ENCODE measurements around the gene ZC3H6. TPM values are rescaled to one million over a fixed set of nuclear protein-coding genes. Genes with fewer than 3 reads are reported as not detected.

The ZC3H6 gene
- total and polyA plus RNA-seq, 2 of the 13 experiments (the other 11 are each of a cell fraction or from before 2014, with no cell fraction given): 0.71 to 0.93 TPM

DNA sequence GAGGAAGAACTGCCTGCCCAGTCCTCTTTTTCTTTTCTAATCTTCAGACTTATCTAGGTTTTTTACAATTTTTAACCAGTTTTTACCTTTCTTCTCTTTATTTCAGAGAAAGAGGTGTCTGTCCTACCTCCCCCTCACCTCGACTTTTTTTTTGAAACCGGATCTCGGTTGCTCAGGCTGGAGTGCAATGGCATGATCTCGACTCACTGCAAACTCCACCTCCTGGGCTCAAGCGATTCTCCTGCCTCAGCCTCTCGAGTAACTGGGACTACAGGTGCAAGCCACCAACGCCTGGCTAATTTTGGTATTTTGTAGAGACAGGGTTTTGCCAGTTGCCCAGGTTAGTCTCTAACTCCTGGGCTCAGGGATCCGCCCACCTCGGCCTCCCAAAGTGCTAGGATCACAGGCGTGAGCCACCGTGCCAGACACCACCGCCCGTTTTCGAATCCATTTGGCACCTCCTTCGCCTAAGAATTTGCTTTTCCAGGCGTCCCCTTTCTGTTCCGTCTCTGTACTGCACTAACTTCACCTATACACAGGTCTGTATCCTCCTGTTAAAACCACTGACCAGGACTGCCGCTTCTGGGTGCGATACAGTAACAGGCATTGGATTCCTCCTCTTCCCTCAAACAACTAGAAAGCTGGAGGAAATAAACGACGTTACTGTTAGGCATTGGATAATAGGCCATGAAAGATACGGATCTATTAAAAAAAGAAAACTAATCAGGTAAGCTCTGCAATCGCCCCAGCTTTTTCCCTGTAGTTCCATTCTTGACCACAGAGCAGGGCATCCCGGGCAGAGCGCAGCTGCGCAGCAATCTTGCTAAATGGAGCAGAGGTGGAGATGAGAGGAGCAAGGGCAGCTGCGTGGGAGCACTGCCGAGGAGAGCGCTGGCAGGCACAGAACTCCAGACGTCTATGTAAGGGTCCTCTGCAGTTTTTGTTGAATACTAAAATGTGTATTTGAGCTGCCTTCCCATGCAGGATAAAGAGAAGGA lies 69.9 kb downstream of the ZC3H6 start (continued):
- TF ChIP-seq, protein P1, sequence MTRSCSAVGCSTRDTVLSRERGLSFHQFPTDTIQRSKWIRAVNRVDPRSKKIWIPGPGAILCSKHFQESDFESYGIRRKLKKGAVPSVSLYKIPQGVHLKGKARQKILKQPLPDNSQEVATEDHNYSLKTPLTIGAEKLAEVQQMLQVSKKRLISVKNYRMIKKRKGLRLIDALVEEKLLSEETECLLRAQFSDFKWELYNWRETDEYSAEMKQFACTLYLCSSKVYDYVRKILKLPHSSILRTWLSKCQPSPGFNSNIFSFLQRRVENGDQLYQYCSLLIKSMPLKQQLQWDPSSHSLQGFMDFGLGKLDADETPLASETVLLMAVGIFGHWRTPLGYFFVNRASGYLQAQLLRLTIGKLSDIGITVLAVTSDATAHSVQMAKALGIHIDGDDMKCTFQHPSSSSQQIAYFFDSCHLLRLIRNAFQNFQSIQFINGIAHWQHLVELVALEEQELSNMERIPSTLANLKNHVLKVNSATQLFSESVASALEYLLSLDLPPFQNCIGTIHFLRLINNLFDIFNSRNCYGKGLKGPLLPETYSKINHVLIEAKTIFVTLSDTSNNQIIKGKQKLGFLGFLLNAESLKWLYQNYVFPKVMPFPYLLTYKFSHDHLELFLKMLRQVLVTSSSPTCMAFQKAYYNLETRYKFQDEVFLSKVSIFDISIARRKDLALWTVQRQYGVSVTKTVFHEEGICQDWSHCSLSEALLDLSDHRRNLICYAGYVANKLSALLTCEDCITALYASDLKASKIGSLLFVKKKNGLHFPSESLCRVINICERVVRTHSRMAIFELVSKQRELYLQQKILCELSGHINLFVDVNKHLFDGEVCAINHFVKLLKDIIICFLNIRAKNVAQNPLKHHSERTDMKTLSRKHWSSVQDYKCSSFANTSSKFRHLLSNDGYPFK (CRISPR knock-in tag; IDR thresholded peaks at IDR 0.05; ENCODE audit: borderline replicate concordance): no peak
- TF ChIP-seq ZNF274 (CRISPR knock-in tag; IDR thresholded peaks at IDR 0.05): 0 out of 2 replicates have a peak, but pooled peaks have one; percentile 30
- TF ChIP-seq, protein P2, sequence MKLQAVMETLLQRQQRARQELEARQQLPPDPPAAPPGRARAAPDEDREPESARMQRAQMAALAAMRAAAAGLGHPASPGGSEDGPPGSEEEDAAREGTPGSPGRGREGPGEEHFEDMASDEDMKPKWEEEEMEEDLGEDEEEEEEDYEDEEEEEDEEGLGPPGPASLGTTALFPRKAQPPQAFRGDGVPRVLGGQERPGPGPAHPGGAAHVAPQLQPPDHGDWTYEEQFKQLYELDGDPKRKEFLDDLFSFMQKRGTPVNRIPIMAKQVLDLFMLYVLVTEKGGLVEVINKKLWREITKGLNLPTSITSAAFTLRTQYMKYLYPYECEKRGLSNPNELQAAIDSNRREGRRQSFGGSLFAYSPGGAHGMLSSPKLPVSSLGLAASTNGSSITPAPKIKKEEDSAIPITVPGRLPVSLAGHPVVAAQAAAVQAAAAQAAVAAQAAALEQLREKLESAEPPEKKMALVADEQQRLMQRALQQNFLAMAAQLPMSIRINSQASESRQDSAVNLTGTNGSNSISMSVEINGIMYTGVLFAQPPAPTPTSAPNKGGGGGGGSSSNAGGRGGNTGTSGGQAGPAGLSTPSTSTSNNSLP (IDR thresholded peaks at IDR 0.05; ENCODE audit: low read depth, low read length): no peak
- TF ChIP-seq KLF16 (CRISPR knock-in tag; IDR thresholded peaks at IDR 0.05): peak in 1 of 2 experiments; percentile 44; a peak in 1 of 4 replicates
- TF ChIP-seq, protein P3, sequence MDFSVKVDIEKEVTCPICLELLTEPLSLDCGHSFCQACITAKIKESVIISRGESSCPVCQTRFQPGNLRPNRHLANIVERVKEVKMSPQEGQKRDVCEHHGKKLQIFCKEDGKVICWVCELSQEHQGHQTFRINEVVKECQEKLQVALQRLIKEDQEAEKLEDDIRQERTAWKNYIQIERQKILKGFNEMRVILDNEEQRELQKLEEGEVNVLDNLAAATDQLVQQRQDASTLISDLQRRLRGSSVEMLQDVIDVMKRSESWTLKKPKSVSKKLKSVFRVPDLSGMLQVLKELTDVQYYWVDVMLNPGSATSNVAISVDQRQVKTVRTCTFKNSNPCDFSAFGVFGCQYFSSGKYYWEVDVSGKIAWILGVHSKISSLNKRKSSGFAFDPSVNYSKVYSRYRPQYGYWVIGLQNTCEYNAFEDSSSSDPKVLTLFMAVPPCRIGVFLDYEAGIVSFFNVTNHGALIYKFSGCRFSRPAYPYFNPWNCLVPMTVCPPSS (IDR thresholded peaks at IDR 0.05): no peak
- TF ChIP-seq HIVEP1 (CRISPR knock-in tag; IDR thresholded peaks at IDR 0.05): 0 out of 2 replicates have a peak, but pooled peaks have one; percentile 28
- TF ChIP-seq HOXA3 (CRISPR knock-in tag; IDR thresholded peaks at IDR 0.05): no peak
- TF ChIP-seq ZSCAN25 (CRISPR knock-in tag; IDR thresholded peaks at IDR 0.05): 0 out of 2 replicates have a peak, but pooled peaks have one; percentile 22
- peak; percentile 24; the same call in 1 of the 2 replicates for TF ChIP-seq ZNF83 (CRISPR knock-in tag; IDR thresholded peaks at IDR 0.05; ENCODE audit: borderline replicate concordance)
- no peak for TF ChIP-seq DR1 (CRISPR knock-in tag; IDR thresholded peaks at IDR 0.05)
- TF ChIP-seq ZNF441 (CRISPR knock-in tag; IDR thresholded peaks at IDR 0.05; ENCODE audit: borderline replicate concordance): peak; percentile 82; the same call in 1 of the 2 replicates
- TF ChIP-seq PHF8 (CRISPR knock-in tag; IDR thresholded peaks at IDR 0.05): 0 out of 2 replicates have a peak, but pooled peaks have one; percentile 19
- TF ChIP-seq, protein P4, sequence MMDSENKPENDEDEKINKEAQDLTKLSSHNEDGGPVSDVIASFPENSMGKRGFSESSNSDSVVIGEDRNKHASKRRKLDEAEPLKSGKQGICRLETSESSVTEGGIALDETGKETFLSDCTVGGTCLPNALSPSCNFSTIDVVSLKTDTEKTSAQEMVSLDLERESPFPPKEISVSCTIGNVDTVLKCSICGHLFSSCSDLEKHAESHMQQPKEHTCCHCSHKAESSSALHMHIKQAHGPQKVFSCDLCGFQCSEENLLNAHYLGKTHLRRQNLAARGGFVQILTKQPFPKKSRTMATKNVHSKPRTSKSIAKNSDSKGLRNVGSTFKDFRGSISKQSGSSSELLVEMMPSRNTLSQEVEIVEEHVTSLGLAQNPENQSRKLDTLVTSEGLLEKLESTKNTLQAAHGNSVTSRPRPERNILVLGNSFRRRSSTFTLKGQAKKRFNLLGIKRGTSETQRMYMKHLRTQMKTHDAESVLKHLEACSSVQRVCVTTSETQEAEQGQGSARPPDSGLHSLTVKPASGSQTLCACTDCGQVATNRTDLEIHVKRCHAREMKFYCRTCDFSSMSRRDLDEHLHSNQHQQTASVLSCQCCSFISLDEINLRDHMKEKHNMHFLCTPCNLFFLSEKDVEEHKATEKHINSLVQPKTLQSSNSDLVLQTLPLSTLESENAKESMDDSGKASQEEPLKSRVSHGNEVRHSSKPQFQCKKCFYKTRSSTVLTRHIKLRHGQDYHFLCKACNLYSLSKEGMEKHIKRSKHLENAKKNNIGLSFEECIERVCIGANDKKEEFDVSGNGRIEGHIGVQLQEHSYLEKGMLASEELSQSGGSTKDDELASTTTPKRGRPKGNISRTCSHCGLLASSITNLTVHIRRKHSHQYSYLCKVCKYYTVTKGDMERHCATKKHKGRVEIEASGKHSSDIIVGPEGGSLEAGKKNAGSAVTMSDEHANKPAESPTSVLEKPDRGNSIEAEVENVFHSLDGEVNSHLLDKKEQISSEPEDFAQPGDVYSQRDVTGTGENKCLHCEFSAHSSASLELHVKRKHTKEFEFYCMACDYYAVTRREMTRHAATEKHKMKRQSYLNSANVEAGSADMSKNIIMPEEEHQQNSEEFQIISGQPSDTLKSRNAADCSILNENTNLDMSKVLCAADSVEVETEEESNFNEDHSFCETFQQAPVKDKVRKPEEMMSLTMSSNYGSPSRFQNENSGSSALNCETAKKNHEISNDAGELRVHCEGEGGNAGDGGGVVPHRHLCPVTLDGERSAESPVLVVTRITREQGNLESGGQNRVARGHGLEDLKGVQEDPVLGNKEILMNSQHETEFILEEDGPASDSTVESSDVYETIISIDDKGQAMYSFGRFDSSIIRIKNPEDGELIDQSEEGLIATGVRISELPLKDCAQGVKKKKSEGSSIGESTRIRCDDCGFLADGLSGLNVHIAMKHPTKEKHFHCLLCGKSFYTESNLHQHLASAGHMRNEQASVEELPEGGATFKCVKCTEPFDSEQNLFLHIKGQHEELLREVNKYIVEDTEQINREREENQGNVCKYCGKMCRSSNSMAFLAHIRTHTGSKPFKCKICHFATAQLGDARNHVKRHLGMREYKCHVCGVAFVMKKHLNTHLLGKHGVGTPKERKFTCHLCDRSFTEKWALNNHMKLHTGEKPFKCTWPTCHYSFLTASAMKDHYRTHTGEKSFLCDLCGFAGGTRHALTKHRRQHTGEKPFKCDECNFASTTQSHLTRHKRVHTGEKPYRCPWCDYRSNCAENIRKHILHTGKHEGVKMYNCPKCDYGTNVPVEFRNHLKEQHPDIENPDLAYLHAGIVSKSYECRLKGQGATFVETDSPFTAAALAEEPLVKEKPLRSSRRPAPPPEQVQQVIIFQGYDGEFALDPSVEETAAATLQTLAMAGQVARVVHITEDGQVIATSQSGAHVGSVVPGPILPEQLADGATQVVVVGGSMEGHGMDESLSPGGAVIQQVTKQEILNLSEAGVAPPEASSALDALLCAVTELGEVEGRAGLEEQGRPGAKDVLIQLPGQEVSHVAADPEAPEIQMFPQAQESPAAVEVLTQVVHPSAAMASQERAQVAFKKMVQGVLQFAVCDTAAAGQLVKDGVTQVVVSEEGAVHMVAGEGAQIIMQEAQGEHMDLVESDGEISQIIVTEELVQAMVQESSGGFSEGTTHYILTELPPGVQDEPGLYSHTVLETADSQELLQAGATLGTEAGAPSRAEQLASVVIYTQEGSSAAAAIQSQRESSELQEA (CRISPR knock-in tag; IDR thresholded peaks at IDR 0.05; ENCODE audit: not compliant biosample characterization): peak; percentile 37
